GM19099 (cell line): Measurements from ENCODE around the gene OR5H1.

Experiments used
- POLR2A ChIP-seq: IDR thresholded peaks from 3 replicates; pipeline ENCODE4 v1.6.1; 2011; ENCODE audit warnings: low read depth; ENCODE audit not compliant: insufficient read length; ENCODE audit errors: extremely low read depth

The OR5H1 gene

GRCh38 chr3:98182196-98182595 is 51.7 kb downstream of the OR5H1 start:
- TF ChIP-seq POLR2A, result no peak

GRCh38 chr3:98185180-98185579 is 54.7 kb downstream of the OR5H1 start:
- no peak for TF ChIP-seq POLR2A
